HG02938 (cell line): Measurements from ENCODE around the gene COL27A1.

ENCODE experiments used
- ATAC-seq: cut with Tn5 transposase; IDR thresholded peaks from one replicate; pipeline ENCODE4 v1.9.1; 2021; ENCODE audit warnings: mild to moderate bottlenecking, moderate library complexity; ENCODE audit not compliant: unreplicated experiment

COL27A1 gene

GRCh38 chr9:114155263-114155994 is at the start of gene COL27A1:
COL27A1 (plus strand) TSS chr9:114155537; CDS start chr9:114155951, 414 bp downstream.
- no peak for ATAC-seq

DNA sequence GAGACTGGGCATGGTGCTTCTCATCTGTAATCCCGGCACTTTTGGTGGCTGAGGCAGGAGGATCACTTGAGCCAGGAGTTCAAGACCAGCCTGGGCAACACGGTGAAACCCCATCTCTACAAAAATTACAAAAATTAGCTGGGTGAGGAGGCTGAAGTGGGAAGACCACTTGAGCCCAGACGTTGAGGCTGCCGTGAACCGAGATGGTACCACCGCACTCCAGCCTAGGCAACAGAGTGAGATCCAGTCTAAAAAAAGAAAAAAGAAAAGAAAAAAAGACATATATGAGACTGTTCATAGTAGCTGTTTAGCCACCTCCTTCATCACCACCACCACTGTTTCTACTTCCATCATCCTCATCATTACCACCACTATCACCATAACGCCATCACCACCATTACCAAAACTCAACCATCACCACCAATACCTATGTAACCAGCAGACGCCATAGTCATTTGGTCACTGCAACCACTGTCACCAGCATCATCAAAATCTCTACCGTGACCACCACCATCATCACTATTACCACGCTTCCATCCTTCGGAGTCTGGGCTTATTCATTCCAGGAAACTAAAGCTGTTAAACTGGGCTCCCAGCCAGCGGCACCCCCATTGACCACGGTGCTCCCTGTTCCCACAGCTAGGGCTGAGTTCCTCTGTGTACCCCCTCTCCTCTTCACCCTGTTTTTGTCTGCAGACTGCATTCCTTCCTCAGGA is 47.9 kb upstream of the COL27A1 start:
- no peak for ATAC-seq

GRCh38 chr9:114108016-114108833 is 47.1 kb upstream of the COL27A1 start:
- no peak for ATAC-seq

GRCh38 chr9:114109124-114109523 is 46.2 kb upstream of the COL27A1 start:
- no peak for ATAC-seq

GRCh38 chr9:114110180-114110579 is 45.2 kb upstream of the COL27A1 start:
- ATAC-seq = no peak

DNA sequence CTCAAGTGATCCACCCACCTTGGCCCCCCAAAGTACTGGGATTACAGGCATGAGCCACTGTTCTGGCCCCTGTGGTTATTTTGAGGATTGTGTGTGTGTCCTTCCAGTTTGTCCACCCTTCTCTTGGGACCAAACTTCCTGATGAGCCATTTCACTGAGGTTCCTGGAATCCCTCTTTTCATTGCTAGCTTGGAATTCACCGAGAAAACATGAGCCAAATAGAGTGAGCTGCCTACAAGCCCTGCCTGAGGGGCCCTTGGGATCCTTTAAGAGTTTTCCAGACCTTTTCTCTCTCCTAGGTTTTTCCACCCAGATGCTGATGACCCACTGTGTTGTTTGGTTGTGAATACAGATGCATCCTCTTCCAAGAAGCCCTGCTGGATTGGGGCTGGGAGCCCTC is 43.0 kb upstream of the COL27A1 start:
- no peak for ATAC-seq

- no peak for ATAC-seq
Measured at GRCh38 chr9:114112778-114113584, 42.4 kb upstream of the COL27A1 start.

GRCh38 chr9:114114364-114114763 is 41.0 kb upstream of the COL27A1 start:
- no peak for ATAC-seq

- no peak for ATAC-seq
Measured at GRCh38 chr9:114115654-114116125, 39.6 kb upstream of the COL27A1 start.

GRCh38 chr9:114116126-114116747 is 39.1 kb upstream of the COL27A1 start:
- ATAC-seq = no peak

- ATAC-seq = no peak
Measured at GRCh38 chr9:114117614-114117995, 37.7 kb upstream of the COL27A1 start.

DNA sequence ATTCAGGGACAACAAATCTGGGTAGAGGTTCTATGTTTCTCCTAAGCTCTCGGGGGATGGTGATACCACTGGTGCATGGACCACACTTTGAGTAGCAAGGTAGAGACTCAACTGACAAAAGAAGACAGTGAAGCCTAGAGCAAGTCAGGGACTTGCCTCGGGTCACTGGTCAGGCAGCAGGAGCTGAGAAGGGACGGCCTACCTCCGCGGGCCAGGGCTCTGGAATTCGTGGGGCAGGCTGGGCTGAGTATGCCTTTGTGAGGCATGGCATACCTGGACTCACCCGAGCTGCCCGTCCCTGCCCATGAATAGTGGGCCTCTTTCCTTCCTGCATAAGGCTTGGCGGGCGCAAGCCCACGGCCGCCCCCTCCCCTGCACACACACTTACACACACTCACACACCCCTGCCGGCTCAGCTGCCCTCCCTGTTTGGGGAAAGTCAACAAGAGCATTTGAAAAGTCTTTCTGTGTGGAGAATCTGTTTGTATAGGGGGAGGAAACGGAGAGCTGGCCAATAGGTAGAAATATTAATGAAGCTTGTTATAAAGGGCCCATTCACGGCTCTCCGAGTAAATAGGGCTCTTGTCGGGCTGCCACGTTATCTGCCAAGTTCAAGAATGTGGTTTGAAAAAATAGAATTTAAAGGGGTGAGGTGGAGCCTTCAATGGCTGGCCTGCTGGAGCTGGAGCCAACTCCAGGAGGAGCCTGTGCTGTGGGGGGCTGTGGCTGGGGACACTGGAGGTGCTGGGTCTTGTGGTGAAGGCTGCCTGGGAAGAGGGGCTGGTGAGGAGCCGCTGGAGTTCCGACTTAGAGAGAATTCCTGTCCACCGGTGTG is 37.1 kb upstream of the COL27A1 start:
- no peak for ATAC-seq

- no peak for ATAC-seq
Measured at GRCh38 chr9:114119242-114120191, 35.8 kb upstream of the COL27A1 start.

DNA sequence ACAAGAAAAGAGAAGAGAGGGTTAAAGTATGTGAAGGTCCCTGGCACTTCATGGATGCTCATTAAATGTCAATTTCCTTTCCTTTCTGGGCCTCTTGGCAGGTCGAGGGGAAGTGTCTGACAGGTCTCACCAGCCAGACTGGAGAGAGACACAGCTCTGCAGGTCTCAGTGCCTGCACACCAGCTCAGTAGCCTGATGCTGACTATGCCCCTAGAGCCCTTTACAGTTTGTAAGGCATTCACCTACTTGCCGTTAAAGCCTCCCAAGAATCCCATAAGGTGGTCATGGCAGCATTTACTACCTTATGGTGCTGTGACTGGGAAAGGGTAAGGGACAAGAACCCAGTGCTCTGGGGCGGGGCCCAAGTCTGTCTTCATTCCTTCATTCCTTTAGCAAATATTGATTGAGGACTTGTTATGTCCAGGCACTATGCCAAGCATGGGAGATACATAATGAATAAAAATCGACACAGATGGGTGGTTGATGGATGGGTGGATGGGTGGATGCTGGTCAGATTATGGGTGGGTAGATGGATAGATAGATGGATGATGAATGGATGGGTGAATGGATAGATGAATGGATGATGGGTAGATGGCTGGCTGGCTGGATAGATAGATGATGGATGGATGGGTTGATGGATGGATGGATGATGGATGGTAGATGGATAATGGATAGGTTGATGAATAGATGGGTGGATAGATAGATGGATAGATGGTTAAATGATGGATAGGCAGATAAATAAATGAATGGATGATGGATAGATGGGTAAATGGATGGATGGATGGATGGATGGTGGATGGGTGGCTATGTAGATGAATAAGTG is 34.9 kb upstream of the COL27A1 start:
- no peak for ATAC-seq

- no peak for ATAC-seq
Measured at GRCh38 chr9:114121227-114122135, 33.9 kb upstream of the COL27A1 start.
